ENCODE measurements around the gene CLN5. TPM values are rescaled to one million over a fixed set of nuclear protein-coding genes. Genes with fewer than 3 reads are reported as not detected.

CLN5 gene
- total RNA-seq, 1 donor from 2014 or later, result 23.6 TPM

DNA sequence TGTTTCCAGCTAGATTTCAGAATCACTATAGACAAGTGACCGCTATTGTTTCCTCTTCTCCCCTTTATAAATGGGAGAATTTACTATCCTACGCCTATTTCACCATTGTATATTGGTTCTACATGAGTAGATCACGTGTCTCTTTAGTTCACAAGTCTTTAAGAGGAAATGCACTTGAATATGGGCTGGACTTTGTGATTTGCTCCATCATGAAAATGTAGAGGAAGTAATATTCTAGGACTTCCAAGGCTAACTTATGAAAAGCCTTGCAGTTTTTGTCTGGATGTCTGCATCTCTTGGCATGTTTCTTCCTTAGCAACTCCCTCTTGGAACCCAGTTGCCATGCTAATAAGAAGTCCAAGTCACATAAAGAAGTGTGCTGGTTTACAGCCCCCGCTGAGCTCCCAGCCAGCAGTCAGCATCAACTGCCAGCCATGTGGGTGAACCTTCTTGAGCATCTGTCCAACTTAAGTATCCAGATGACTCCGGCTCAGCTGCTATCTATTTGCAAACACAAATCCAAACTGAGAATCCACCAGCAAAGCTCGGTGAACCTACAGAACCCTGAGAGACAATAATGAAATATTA lies 39.9 kb downstream of the CLN5 start:
- DNase-seq (no peak), ATAC-seq (ENCODE audit: low read depth) (no peak)
- Mint-ChIP-seq H3K4me1 (peaks cover 12% of the 10 kb centered on the region), H3K27ac (no peak overlapping the region), H3K27me3 (no peaks in the 10 kb centered on the region), H3K36me3 (ENCODE audit: low read depth) (peaks cover 4% of the 10 kb centered on the region), H3K9me3 (no peaks in the 10 kb centered on the region), H3K4me3 (no peak overlapping the region)
- CTCF ChIA-PET, result no interaction called here
- TF ChIP-seq, protein P1, sequence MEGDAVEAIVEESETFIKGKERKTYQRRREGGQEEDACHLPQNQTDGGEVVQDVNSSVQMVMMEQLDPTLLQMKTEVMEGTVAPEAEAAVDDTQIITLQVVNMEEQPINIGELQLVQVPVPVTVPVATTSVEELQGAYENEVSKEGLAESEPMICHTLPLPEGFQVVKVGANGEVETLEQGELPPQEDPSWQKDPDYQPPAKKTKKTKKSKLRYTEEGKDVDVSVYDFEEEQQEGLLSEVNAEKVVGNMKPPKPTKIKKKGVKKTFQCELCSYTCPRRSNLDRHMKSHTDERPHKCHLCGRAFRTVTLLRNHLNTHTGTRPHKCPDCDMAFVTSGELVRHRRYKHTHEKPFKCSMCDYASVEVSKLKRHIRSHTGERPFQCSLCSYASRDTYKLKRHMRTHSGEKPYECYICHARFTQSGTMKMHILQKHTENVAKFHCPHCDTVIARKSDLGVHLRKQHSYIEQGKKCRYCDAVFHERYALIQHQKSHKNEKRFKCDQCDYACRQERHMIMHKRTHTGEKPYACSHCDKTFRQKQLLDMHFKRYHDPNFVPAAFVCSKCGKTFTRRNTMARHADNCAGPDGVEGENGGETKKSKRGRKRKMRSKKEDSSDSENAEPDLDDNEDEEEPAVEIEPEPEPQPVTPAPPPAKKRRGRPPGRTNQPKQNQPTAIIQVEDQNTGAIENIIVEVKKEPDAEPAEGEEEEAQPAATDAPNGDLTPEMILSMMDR (IDR thresholded peaks at IDR 0.05), result no peak
- POLR2A ChIA-PET, result interaction anchor here (1.3 kb wide), 1 partner anchor 11 kb away, joined by 3 read pairs; no protein-coding TSS in a partner anchor
- intact Hi-C loops (cut with micrococcal nuclease), result no loop called here

DNA sequence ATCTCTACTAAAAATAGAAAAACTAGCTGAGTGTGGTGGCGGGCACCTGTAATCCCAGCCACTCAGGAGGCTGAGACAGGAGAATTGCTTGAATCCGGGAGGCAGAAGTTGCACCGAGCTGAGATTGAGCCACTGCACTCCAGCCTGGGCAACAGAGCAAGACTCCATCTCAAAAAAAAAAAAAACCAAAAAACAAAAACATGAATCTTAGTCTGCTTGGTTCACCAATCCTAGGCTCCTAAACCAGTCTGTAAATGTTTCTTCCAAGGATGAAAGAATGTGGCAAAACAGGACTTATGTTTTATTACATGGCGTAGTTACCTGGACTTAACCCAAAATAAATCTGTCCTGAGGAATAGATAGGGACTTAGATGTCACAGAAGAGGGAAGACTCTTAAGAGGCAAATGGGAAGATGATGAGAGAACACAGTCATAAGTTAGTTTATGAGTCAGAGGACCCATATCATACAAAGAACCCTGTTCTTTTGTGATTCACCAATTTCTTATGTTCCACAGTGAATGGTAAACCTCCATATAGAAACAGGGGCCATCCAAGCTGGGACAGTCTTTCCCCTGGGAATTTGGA lies 41.9 kb downstream of the CLN5 start:
- no peaks in the 10 kb centered on the region for H3K9me3 Mint-ChIP-seq
- ATAC-seq (ENCODE audit: low read depth) (no peak), DNase-seq (no peak)
- TF ChIP-seq, protein P1 (IDR thresholded peaks at IDR 0.05), result no peak
- no peaks in the 10 kb centered on the region for H3K36me3 Mint-ChIP-seq (ENCODE audit: low read depth)
- ChIA-PET POLR2A (no interaction called here), CTCF (no interaction called here)
- H3K27me3 Mint-ChIP-seq, result no peaks in the 10 kb centered on the region
- H3K4me3 Mint-ChIP-seq, result no peak overlapping the region
- H3K27ac Mint-ChIP-seq, result no peak overlapping the region
- H3K4me1 Mint-ChIP-seq, result no peaks in the 10 kb centered on the region
- intact Hi-C loops (cut with micrococcal nuclease), result no loop called here

DNA sequence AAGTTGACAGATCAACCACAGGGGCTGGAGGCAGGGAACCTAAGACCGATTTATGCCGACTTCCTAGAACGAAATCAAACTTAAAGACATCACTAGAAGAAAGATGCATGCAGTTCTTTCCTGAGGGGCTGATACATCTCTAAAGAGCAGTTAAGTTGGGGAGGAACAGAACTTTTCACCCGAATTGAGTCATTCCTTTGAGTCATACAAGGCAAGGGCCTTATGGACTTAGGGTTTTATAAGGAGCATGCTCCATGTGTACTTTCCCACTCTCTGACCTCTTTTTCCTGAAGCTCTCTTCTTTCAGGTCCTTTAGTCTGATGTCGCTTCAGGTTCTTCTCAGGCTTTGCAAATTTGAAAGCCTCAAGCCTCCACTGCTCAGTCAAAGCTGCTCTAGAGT lies 43.0 kb downstream of the CLN5 start:
- TF ChIP-seq, protein P1 (IDR thresholded peaks at IDR 0.05), result no peak
- DNase-seq (no peak), ATAC-seq (ENCODE audit: low read depth) (no peak)
- Mint-ChIP-seq H3K9me3 (no peaks in the 10 kb centered on the region), H3K27me3 (no peaks in the 10 kb centered on the region), H3K4me1 (no peaks in the 10 kb centered on the region), H3K27ac (no peak overlapping the region), H3K4me3 (no peak overlapping the region), H3K36me3 (ENCODE audit: low read depth) (no peaks in the 10 kb centered on the region)
- ChIA-PET CTCF (no interaction called here), POLR2A (interaction anchor here (0.6 kb wide), 1 partner anchor 9 kb away, joined by 3 read pairs; no protein-coding TSS in a partner anchor)
- intact Hi-C loops (cut with micrococcal nuclease), result no loop called here

DNA sequence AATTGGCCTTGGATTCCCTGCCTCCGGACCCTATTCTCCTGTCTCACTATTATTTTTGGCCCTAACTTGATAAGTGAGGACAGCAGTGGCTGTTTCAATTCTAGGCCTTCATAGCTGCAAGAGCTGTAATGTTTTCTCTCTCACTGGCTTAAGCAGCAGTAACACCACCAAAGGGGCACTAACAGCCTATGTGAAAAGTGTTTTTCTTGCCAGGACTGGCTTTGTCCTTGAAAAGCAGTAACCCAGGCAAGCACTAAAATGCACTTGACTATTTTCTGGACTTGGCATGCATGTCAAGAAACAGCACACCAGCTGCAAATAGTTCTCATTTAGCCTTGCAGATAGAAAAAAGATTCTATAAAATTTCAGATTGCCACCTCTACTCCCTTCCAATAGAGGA lies 44.4 kb downstream of the CLN5 start:
- Mint-ChIP-seq H3K4me3 (no peak overlapping the region), H3K4me1 (no peaks in the 10 kb centered on the region), H3K9me3 (no peaks in the 10 kb centered on the region), H3K27ac (no peak overlapping the region), H3K36me3 (ENCODE audit: low read depth) (no peaks in the 10 kb centered on the region), H3K27me3 (no peaks in the 10 kb centered on the region)
- TF ChIP-seq, protein P1 (IDR thresholded peaks at IDR 0.05), result no peak
- CTCF ChIA-PET, result no interaction called here
- ATAC-seq (ENCODE audit: low read depth) (no peak), DNase-seq (no peak)
- intact Hi-C loops (cut with micrococcal nuclease), result no loop called here
- POLR2A ChIA-PET, result no interaction called here

DNA sequence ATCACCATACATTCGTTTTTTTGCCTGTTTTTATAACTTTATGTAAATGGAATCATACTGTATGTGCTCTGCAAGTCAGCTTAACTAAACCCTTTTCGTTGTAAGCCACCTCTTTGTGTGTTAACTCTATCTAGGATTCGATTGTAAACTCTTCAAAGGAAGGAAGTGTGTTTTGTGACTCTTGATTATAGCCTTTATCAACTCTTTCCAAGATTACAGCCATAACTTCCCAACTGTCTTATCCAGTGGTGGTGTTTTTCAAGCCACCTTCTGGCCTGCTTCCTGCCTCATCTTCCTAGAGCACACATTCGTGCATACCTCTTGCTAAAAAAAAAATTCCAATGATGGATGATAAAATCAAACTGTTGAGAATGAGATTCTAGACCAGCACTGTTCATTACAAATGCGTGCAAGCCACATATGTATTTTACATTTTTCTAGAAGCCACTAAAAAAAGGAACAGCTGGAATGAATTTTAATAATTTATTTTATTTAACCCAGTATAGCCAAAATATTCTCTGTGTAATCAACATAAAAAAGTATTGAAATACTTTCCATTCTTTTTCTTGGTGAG lies 47.1 kb downstream of the CLN5 start:
- TF ChIP-seq, protein P1 (IDR thresholded peaks at IDR 0.05), result no peak
- POLR2A ChIA-PET, result no interaction called here
- Mint-ChIP-seq H3K4me1 (no peaks in the 10 kb centered on the region), H3K27ac (no peak overlapping the region), H3K36me3 (ENCODE audit: low read depth) (peaks cover 3% of the 10 kb centered on the region), H3K4me3 (no peak overlapping the region), H3K27me3 (no peaks in the 10 kb centered on the region), H3K9me3 (no peaks in the 10 kb centered on the region)
- ATAC-seq (ENCODE audit: low read depth) (no peak), DNase-seq (no peak)
- CTCF ChIA-PET, result no interaction called here
- intact Hi-C loops (cut with micrococcal nuclease), result no loop called here

All from activated B cell treated with CpG ODN at 0.5 μM for 24 hours (primary cell).